Colon (tissue), 2 donors: ENCODE data around the gene NAA35.
"Not testable (repeated sequence)": the region's sequence is repeated elsewhere in the genome, so short reads cannot be mapped to it uniquely, and the experiment has no call there.

Source experiments
- FAIRE-seq: peaks from 2 replicates; lab custom pipeline; 2012; peaks lifted over from hg19 to GRCh38; lab: Jason Lieb, UNC
- donor health status: control.
- donor health status: control.

Gene NAA35

DNA sequence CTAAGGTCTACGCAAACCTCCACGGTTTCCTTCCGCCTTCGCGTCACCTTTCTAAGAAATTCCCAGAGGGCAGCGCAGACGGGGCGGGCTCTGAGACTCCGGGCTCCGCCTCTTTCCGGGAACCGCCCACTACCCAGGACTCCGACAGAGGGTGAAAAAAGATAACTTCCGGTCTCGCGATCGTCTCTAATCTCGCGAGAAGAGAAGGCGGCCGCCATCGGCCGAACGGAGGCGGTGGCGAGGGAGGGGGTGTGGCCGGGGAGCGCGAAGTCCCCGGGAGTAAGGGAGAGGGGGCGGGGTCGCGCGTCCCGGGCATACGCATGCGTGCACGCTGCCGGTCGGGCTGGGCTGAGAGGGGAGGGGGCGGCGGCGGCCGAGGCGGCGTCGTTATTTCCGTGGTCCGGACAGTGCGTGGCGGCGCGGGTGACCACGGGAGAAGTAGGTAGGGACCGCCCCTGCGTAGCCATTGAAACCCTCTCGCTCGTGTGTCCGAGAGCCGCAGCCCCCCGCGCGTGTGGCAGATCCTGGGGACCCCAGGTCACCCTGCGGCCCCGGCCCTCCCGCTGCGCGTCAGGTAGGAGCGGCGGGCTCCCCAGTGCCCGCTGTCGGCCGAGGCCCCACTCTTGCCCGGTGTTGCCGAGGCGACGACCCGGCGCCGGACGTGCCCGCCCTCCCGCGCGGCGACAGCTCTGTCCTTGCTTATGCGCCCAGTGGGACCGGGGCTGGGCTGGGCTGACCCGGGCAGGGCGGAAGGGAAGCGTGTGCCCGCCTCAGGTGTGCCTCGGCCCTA is at the start of gene NAA35:
NAA35 (plus strand) TSS at position 315 of the 790 bp plus-strand sequence. CDS start 1,014 bp downstream, outside the sequence.
- FAIRE-seq: peak; percentile 10

DNA sequence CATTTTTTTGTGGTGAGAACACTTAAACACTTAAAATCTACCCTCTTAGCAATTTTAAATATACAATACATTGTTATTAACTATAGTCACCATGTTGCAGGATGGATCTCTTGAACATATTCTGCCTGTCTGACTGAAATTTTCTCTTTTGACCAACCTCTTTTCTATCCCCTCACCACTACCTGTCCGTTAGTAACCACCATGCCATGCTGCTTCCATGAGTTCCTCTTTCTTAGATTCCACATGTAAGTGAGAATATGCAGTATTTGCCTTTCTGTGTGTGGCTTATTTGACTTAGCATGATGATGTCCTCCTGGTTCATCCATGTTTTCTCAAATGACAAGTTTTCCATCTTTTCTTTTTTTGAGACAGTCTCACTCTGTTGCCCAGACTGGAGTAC is 48.5 kb upstream of the NAA35 start:
- no peak for FAIRE-seq

DNA sequence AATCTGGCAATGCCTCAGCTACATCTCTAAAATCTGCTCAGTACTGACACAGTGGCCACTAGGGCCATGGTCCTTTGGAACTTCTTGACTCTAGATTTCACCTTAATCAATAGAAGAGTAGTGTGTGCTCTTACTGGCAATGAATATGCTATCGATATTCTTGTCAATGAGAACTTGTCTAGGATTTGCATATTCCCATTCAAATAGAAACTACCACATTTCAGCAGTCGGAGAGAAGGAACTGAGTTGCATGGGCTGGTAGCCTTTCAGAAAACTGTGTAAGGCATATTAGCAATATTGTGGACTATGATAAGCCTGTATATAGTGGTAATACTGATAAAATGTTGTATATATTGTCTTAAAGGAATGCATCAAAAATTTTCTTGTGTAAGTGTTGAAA is 45.3 kb upstream of the NAA35 start:
- FAIRE-seq: no peak

DNA sequence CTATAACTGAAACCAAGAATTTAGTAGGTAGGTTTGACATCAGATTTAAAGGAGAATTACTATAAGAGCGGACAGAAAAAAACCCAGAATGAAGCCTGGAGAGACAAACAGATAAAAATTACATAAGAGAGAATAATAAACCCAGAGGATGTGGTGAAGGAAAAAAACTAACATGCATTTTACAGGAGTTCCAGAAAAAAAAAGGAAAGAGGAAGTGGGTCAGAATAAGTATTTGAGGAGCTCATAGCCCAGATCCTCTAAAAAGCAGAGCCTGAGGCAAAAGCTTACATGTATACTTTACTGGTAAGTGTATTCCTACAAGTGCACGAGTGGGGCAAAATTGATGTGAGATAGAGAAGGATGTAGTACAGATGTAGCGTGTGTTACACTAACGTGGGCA is 43.1 kb upstream of the NAA35 start:
- FAIRE-seq: no peak

DNA sequence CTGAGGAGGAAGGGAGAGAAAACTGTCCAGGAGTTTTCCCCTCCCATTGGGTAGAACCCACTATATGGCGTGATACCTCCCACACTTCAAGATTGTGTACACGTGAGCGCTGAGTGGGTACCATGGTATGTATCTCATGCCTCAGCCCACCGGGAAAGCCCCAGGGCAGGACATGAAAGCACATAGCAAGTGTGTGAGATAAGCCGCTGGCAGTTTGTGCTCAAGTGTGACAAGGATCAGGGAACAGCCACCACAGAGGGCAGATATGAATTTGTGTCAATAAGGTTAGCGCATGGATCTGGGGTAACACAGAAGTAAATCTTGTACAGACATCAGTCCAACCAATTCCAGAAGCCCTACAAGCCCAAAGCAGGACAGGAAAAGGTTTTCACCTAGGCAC is 42.6 kb upstream of the NAA35 start:
- no peak for FAIRE-seq

- no peak for FAIRE-seq
Observed at GRCh38 chr9:85899388-85899787, 41.6 kb upstream of the NAA35 start.

DNA sequence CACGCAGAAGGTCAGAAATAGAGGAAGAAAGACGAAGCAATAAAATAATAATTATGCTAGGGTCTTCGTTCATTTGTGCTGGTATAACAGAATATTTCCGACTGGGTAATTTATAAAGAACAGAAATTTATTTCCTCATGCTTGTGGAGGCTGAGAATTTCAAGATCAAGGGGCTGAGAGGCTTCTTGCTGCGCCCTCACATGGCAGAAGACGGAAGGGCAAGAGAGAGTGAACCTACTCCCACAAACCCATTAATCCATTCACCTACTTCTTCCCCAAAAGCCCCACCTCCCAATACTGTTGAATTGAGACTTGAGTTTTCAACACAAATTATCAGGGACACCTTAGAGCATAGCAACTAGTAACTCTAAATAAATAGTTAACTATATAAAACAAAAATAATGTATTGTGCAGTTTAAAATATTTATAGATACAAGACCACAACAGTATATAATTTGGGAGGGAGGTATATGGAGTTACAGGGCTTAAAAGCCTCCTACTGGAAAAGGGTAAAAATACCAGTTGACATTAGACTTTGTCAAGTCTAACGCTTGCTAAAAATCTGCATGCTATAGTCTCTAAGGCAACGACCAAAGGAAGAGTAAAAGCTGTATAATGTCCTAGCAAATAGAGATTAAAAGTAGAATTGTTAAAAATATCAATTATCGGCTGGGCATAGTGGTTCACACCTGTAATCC is 40.3 kb upstream of the NAA35 start:
- FAIRE-seq: no peak

GRCh38 chr9:85904975-85905374 is 36.0 kb upstream of the NAA35 start:
- FAIRE-seq: no peak

GRCh38 chr9:85905957-85906356 is 35.0 kb upstream of the NAA35 start:
- FAIRE-seq: no peak

DNA sequence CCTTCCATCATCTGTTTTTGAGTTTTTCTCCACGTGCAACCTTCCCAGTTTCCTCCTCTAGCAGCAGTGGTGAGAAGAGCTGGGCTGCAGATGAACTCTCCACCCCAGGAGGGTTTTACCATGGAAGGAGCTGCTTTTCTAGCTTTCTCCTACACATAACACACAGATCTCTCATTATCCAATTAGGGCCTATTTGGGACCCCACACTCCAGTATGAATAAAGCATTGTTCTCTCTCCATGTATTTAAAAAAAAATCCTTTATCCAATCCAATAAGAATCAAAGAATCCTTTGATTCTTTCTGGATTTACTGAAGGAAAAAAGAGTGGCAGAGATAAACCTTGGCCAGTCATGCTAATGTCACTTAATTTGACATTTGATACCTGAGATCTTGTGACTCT is 31.6 kb upstream of the NAA35 start:
- no peak for FAIRE-seq

- no peak for FAIRE-seq
Observed at GRCh38 chr9:85914108-85914507, 26.8 kb upstream of the NAA35 start.

DNA sequence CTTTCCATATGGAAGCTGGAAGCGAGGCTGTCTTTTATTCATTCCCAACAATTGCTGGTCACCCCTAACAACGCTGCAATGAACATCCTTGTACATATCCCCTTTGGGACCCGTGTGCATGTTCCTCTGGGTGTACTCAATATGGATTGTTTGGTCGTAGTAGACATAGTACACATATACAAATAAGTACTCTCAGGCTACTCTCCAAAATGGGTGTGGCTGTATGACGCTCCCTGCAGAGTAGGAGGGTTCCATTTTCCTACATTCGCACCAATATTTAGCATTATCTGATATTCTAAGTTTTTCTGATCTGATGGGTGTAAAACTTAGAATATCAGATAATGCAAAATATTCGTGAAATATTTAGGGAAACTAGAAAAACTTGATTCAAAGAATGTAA is 23.2 kb upstream of the NAA35 start:
- no peak for FAIRE-seq

GRCh38 chr9:85925493-85925892 is 15.5 kb upstream of the NAA35 start:
- no peak for FAIRE-seq

- no peak for FAIRE-seq
Observed at GRCh38 chr9:85927076-85927475, 13.9 kb upstream of the NAA35 start.

GRCh38 chr9:85931495-85931894 is 9.5 kb upstream of the NAA35 start:
- FAIRE-seq: no peak

GRCh38 chr9:85935950-85936349 is 5.0 kb upstream of the NAA35 start:
- FAIRE-seq: not testable (repeated sequence)

GRCh38 chr9:85940275-85940831 is 593 bp upstream of the NAA35 start:
- no peak for FAIRE-seq

- FAIRE-seq: no peak
Observed at GRCh38 chr9:85941622-85941940, 635 bp downstream of the NAA35 start.

DNA sequence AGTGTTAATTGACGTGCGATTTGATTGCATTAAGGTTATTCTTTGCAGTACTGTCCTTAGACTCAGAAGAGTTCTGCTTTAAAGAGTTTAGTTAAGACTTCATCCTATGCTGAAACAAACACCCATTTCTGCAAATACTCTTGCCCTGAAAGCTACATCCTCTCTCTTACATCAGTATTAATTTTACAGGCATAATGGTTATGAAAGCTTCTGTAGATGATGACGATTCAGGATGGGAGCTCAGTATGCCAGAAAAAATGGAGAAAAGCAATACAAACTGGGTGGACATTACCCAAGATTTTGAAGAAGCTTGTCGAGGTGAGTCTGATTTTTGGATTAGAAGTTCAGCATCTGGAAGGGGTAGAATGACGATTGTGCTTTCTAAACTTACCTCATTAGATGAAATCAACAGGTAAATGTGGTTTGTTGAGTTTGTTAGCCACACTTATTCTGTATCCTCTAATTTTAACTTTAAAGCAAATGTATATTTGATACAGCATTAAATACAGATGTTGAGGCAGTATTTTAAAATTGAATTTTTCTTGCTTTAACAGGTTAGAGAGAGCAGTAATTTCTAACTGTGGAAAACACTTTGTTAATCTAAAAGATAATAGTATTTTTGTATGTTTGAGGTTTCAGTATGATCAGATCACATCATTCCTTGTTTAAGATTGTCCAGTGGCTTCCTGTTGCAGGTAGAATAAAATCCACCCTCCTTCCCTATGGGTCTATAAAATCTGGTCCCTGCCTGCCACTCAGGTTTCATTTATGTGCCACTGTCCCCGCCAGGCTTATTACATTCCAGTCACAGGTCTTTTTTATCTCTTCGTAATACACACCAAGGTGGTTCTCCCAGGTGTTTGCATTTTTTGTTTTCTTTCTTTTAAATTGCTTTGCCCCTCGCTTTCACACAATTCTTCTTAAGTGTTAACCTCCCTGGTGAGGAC is 1.3 kb downstream of the NAA35 start:
- FAIRE-seq: no peak

DNA sequence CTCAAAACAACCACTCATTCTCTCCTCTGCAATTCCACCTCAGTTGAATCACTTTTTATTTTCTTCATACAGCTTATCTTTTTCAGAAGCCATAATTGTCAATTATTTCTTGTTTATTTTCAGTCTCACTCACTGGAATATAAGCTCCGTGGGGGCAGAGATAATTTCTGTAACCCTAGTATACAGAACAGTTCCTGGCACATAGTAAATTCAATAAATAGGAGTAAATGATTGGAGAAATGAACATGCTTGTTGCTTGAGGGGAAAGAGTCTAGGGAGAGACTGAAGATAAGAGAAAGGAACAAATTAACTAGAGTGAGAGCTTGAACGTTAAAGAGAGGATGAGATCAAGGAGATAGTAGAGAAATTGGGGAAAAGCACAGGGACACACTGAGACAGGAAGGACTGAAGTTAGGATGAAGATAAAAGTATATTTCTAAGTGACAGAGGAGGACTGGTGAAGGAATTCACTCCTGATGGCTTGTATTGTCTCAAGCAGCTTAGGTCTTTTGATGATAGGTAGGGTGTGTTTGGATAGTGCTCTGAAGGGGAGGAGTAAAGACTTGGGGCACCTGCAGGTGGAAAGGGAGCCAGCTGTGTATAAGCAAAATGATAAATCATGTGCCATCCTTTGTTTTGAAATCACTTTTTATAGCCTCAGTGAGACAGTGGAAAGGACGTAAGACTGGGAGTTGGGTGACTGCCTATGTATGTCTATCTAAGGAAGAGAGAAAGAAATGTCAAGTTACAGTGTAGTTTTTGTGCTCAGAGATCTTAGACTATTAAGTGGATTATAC is 2.2 kb downstream of the NAA35 start:
- no peak for FAIRE-seq

- no peak for FAIRE-seq
Observed at GRCh38 chr9:85943757-85944430, 2.9 kb downstream of the NAA35 start.
